Measurements from ENCODE around the gene SPDYE5.

The SPDYE5 gene

DNA sequence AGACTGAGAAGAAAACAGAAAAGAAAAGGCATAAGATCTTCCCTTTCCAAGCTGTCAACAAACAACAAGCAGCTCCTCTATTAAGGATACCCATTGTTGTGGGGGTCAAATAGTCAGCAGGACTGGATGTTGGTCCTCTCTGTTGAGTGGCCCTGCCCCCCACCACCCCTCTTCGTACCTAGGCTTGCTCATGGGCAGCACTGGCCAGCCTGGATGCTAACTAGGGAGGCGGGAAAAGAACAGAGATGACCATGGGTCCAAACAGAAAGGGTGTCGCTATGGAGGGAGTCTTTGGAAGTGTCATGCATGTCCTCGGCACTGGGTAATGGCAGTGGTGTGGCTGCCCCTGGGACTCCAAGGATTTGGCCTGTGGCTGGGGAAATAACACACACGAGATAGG is 45.6 kb downstream of the SPDYE5 start:
- DNase-seq: no peak

DNA sequence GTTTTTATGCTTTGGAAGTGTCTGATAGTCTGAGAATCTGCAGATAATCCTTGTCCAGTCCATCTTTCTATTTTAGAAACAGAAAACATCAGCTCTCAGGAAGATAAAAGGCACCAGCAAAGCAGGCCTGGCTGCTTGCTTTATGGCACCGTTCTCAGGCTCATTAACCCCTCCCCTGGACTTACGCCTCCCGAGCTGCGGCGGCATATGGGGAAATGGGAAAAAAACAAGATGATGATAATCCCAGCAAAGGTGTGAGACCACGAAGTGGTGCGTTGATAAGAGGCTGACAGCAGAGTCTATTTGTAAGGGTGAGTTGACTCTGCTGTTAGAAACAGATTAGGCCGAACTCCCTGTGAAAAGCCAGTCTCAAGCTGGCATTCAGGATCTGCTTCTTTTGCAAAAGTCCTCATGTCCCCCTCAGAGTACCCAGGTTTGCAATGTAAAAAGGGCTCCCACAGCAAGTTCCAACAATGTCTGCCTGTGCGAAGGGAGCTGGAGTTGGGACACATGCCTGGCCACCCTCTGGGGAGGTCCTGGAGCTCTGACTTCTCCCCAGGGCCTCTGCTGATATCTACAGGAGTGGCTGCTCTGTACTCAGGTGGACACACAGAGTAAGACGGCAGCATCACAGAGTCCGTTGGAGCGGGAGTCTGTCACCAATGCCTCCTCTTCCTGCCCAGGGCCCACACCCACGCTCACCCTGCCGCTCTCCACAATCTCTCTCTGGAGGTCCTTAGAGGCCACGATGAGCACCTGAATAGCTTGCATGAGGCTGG is 54.3 kb downstream of the SPDYE5 start:
- DNase-seq: no peak

Measured in bone marrow (tissue), 2 donors.